HCT116 (cell line): ENCODE results near the gene EEPD1. TPM values are rescaled to one million over a fixed set of nuclear protein-coding genes. Genes with fewer than 3 reads are reported as not detected.

Experiments
- ATAC-seq: fragments of 200-7000 bp; cut with Tn5 transposase; 2 replicates; pipeline ENCODE4 v1.9.1; 2020; ENCODE audit warnings: mild to moderate bottlenecking, moderate library complexity
- BruUV-seq: library from RNA; stranded (reverse); fragments of 400-500 nt; replicated peaks from 2 replicates; lab custom pipeline; 2021; lab: Mats Ljungman, UMichigan
- CTCF ChIA-PET: fragments of 300-600 bp; sonication (Branson Sonifier 250); formaldehyde crosslinking; loops from one replicate; lab custom pipeline; 2021; ENCODE audit warnings: antibody characterized with exemption; lab: Charles Lee
- POLR2A ChIA-PET: fragments of 300-600, 350-600 bp; sonication (Branson Sonifier 250); formaldehyde crosslinking; loops from one replicate; lab custom pipeline; 2021; ENCODE audit warnings: antibody characterized with exemption; lab: Charles Lee
- RAD21 ChIA-PET, 2 experiments: fragments of 300-600 bp; sonication (Branson Sonifier 250); formaldehyde crosslinking; loops; one replicate each; lab custom pipeline; 2023; ENCODE audit warnings: low total read pairs in 2 of 2; ENCODE audit not compliant: uncharacterized antibody in 2 of 2, unreplicated experiment in 2 of 2, low non-redundant PET in 1 of 2; lab: Charles Lee
- DNase-seq: peaks from one replicate; pipeline ENCODE4 v3.0.0-alpha.2; 2010; ENCODE audit warnings: low read depth, low spot score
- H2AFZ ChIP-seq: fragments of 200-600 bp; shearing (Covaris generic), sonication (generic); 2 replicates; pipeline ENCODE4 v1.6.1; 2017; ENCODE audit warnings: low read depth, mixed run types, mixed read lengths, antibody characterized with exemption, low read length; ENCODE audit not compliant: poor library complexity, severe bottlenecking
- H3K27ac ChIP-seq: 2 replicates; pipeline ENCODE4 v1.5.1; 2012; ENCODE audit warnings: low read depth, low read length
- H3K27me3 ChIP-seq: fragments of 200-600 bp; sonication (generic); 2 replicates; pipeline ENCODE4 v1.6.1; 2016; ENCODE audit warnings: mixed run types, low read length, mixed read lengths; ENCODE audit not compliant: insufficient read depth
- H3K36me3 ChIP-seq, 2 experiments: fragments of 200-500 bp in 1 of 2; fragments of 200-600 bp in 1 of 2; sonication (Bioruptor generic) in 1 of 2; sonication (generic) in 1 of 2; 2 replicates each; pipeline versions ENCODE4 v1.5.1 to v1.6.1; 2014 to 2016; ENCODE audit warnings: low read length in 2 of 2, inconsistent platforms in 1 of 2, mixed read lengths in 1 of 2, mixed run types in 1 of 2; ENCODE audit not compliant: insufficient read depth in 2 of 2, control insufficient read depth in 1 of 2
- H3K4me1 ChIP-seq, 2 experiments: fragments of 200-600 bp in 1 of 2; sonication (generic) in 1 of 2; 2 replicates each; pipeline versions ENCODE4 v1.5.1 to v1.6.1; 2012 to 2017; ENCODE audit warnings: low read length in 2 of 2, inconsistent platforms in 1 of 2, mild to moderate bottlenecking in 1 of 2, mixed read lengths in 1 of 2, mixed run types in 1 of 2, moderate library complexity in 1 of 2; ENCODE audit not compliant: insufficient read depth in 2 of 2, control insufficient read depth in 1 of 2
- H3K4me2 ChIP-seq: fragments of 200-600 bp; sonication (generic); 2 replicates; pipeline ENCODE4 v1.6.1; 2017; ENCODE audit warnings: mixed run types, low read length, mixed read lengths
- H3K4me3 ChIP-seq, 2 experiments: fragments of 200-600 bp in 1 of 2; sonication (generic) in 1 of 2; replicated peaks in 1 of 2; 2 replicates each; pipeline ENCODE4 v1.5.1; 2011 to 2016; ENCODE audit warnings: low read length in 2 of 2, control low read depth in 1 of 2, low read depth in 1 of 2, mild to moderate bottlenecking in 1 of 2, mixed read lengths in 1 of 2, mixed run types in 1 of 2
- H3K79me2 ChIP-seq: fragments of 200-600 bp; sonication (generic); 2 replicates; pipeline ENCODE4 v1.6.1; 2017; ENCODE audit warnings: mild to moderate bottlenecking, mixed run types, low read length, moderate library complexity, mixed read lengths; ENCODE audit not compliant: insufficient read depth
- H3K9ac ChIP-seq: fragments of 200-600 bp; sonication (generic); 2 replicates; pipeline ENCODE4 v1.6.1; 2016; ENCODE audit warnings: low read length, mixed read lengths
- H3K9me2 ChIP-seq: fragments of 200-600 bp; sonication (generic), shearing (Covaris generic); 2 replicates; pipeline ENCODE4 v1.6.1; 2017; ENCODE audit warnings: mixed run types, mild to moderate bottlenecking, moderate library complexity; ENCODE audit not compliant: insufficient read depth
- H3K9me3 ChIP-seq, 2 experiments: fragments of 200-500 bp in 1 of 2; fragments of 200-600 bp in 1 of 2; sonication (Bioruptor generic) in 1 of 2; sonication (generic) in 1 of 2; 2 replicates each; pipeline ENCODE4 v1.6.1; 2014 to 2017; ENCODE audit warnings: low read length in 2 of 2, mixed read lengths in 2 of 2, inconsistent platforms in 1 of 2, low read depth in 1 of 2, mild to moderate bottlenecking in 1 of 2, mixed run types in 1 of 2, moderate library complexity in 1 of 2; ENCODE audit not compliant: control insufficient read depth in 1 of 2, insufficient read depth in 1 of 2
- H4K20me1 ChIP-seq: fragments of 200-600 bp; sonication (generic), shearing (Covaris generic); 2 replicates; pipeline ENCODE4 v1.6.1; 2017; ENCODE audit warnings: mixed run types, mild to moderate bottlenecking, moderate library complexity; ENCODE audit not compliant: insufficient read depth
- EGR1 ChIP-seq: IDR thresholded peaks from 2 replicates; pipeline ENCODE4 v1.6.1; 2012; ENCODE audit warnings: low read depth
- EZH2phosphoT487 ChIP-seq: fragments of 200-600 bp; IDR thresholded peaks from 2 replicates; pipeline ENCODE4 v1.6.1; 2018; ENCODE audit warnings: antibody characterized with exemption, borderline replicate concordance
- RAD21 ChIP-seq: IDR thresholded peaks from 2 replicates; pipeline ENCODE4 v1.6.1; 2012; ENCODE audit warnings: low read depth, mild to moderate bottlenecking
- SIN3A ChIP-seq: IDR thresholded peaks from 2 replicates; pipeline ENCODE4 v1.6.1; 2012; ENCODE audit warnings: low read depth
- SRF ChIP-seq: IDR thresholded peaks from 2 replicates; pipeline ENCODE4 v1.6.1; 2012; ENCODE audit warnings: low read depth
- YY1 ChIP-seq: IDR thresholded peaks from 2 replicates; pipeline ENCODE4 v1.6.1; 2011; ENCODE audit warnings: low read length, low read depth, moderate library complexity, mild to moderate bottlenecking; ENCODE audit not compliant: insufficient replicate concordance; ENCODE audit errors: extremely low read depth
- ZNF274 ChIP-seq: fragments of 200-500 bp; sonication (Bioruptor generic); IDR thresholded peaks from 2 replicates; pipeline ENCODE4 v1.6.1; 2014; ENCODE audit warnings: mild to moderate bottlenecking, low read depth, low read length, inconsistent platforms
- intact Hi-C: fragments of 100-400 bp; cut with micrococcal nuclease; formaldehyde crosslinking; loops from 2 replicates; pipeline ENCODE4 v1.10.0; 2022
- total RNA-seq: library from RNA; stranded (reverse); gene quantifications from one replicate; pipeline ENCODE4 v1.2.1, GENCODE V29; 2021; ENCODE audit not compliant: unreplicated experiment
- TF ChIP-seq, protein P1 (sequence below): IDR thresholded peaks from 2 replicates; pipeline ENCODE4 v1.6.1; 2012; ENCODE audit warnings: low read depth
- TF ChIP-seq, protein P2 (sequence below): IDR thresholded peaks from 2 replicates; pipeline ENCODE4 v1.6.1; 2011; ENCODE audit warnings: mild to moderate bottlenecking, low read length, moderate library complexity; ENCODE audit not compliant: insufficient replicate concordance; ENCODE audit errors: extremely low read depth

EEPD1 gene
- total RNA-seq, 1 experiment from 2014 or later = 4.2 TPM

DNA sequence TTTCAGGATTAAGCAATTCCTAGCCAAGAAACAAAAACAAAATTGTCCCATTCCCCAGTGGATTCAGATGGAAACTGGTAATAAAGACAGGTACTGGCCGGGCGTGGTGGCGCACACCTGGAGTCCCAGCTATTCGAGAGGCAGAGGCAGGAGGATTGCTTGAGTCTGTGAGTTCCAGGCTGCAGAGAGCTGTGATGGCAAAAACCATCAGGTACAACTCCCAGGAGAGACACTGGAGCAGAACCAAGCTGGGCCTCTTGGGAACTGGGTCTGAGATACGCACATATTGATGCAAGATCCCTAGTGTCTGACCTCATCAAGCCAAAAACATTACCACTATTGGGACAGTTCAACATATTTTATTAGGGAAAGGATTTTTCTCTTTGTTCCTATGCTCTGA is 152.6 kb downstream of the EEPD1 start:
- RAD21 ChIA-PET = no interaction called here

More for the DNA sequence above, 152.6 kb downstream of the EEPD1 start:
- H3K27me3 ChIP-seq = no peaks in the 10 kb centered on the region
- TF ChIP-seq EZH2phosphoT487 (no peak), EGR1 (no peak), YY1 (no peak), RAD21 (no peak), SRF (no peak), SIN3A (no peak), ZNF274 (no peak)
- TF ChIP-seq, protein P1, sequence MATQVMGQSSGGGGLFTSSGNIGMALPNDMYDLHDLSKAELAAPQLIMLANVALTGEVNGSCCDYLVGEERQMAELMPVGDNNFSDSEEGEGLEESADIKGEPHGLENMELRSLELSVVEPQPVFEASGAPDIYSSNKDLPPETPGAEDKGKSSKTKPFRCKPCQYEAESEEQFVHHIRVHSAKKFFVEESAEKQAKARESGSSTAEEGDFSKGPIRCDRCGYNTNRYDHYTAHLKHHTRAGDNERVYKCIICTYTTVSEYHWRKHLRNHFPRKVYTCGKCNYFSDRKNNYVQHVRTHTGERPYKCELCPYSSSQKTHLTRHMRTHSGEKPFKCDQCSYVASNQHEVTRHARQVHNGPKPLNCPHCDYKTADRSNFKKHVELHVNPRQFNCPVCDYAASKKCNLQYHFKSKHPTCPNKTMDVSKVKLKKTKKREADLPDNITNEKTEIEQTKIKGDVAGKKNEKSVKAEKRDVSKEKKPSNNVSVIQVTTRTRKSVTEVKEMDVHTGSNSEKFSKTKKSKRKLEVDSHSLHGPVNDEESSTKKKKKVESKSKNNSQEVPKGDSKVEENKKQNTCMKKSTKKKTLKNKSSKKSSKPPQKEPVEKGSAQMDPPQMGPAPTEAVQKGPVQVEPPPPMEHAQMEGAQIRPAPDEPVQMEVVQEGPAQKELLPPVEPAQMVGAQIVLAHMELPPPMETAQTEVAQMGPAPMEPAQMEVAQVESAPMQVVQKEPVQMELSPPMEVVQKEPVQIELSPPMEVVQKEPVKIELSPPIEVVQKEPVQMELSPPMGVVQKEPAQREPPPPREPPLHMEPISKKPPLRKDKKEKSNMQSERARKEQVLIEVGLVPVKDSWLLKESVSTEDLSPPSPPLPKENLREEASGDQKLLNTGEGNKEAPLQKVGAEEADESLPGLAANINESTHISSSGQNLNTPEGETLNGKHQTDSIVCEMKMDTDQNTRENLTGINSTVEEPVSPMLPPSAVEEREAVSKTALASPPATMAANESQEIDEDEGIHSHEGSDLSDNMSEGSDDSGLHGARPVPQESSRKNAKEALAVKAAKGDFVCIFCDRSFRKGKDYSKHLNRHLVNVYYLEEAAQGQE = no peak
- TF ChIP-seq, protein P2, sequence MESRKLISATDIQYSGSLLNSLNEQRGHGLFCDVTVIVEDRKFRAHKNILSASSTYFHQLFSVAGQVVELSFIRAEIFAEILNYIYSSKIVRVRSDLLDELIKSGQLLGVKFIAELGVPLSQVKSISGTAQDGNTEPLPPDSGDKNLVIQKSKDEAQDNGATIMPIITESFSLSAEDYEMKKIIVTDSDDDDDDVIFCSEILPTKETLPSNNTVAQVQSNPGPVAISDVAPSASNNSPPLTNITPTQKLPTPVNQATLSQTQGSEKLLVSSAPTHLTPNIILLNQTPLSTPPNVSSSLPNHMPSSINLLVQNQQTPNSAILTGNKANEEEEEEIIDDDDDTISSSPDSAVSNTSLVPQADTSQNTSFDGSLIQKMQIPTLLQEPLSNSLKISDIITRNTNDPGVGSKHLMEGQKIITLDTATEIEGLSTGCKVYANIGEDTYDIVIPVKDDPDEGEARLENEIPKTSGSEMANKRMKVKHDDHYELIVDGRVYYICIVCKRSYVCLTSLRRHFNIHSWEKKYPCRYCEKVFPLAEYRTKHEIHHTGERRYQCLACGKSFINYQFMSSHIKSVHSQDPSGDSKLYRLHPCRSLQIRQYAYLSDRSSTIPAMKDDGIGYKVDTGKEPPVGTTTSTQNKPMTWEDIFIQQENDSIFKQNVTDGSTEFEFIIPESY = no peak
- TF ChIP-seq, all 23 proteins: peak for 0
- ATAC-seq (no peak), DNase-seq (no peak)
- Histone ChIP-seq H3K27ac (no peak overlapping the region), H3K4me1 (peaks cover 28 to 36% of the 10 kb centered on the region in 2 experiments), H3K9me2 (no peaks in the 10 kb centered on the region), H2AFZ (no peak overlapping the region), H3K4me3 (no peak overlapping the region), H3K9me3 (no peaks in the 10 kb centered on the region), H3K79me2 (no peaks in the 10 kb centered on the region), H3K9ac (no peak overlapping the region), H3K4me2 (no peak overlapping the region), H3K36me3 (no peaks in the 10 kb centered on the region), H4K20me1 (no peaks in the 10 kb centered on the region)
- POLR2A ChIA-PET = no interaction called here
- CTCF ChIA-PET = interaction anchor here (0.9 to 2.0 kb wide), 2 partner anchors 14 to 330 kb away, joined by 3 to 8 read pairs; no protein-coding TSS in a partner anchor
- intact Hi-C loops = no loop called here
- no TSS peak for BruUV-seq
